Measurements from ENCODE around the gene AKAP1.

Gene AKAP1

DNA sequence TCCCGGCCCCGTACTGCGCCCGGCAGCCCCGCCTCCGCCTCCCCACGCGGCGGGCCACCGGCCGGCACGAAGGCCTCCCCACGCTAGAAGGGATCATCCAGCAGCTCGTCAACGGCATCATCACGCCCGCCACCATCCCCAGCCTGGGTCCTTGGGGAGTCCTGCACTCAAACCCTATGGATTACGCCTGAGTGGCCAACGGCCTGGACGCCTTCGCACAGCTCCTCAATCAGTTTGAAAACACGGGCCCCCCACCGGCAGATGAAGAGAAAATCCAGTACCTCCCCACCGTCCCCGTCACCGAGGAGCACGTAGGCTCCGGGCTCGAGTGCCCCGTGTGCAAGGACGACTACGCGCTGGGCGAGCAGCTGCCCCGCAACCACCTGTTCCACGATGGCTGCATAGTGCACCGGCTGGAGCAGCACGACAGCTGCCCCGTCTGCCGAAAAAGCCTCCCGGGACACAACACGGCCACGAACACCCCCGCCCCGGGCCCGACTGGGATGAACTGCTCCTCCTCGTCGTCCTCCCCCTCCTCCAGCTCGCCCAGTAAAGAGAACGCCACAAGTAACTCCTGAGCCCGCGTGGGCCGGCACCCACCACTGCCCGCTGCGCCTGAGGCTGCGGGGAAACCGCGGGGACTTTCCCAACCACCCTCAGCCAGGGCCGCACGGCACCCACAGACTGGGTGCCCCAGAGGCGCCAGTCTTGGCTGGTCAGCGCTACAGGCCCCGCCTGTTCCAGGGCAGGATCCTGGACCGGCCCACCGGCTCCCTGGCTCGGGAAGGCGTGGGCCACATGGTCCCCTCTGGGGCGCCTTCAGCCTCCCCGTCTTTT lies 39.0 kb upstream of the AKAP1 start:
- H3K27ac ChIP-seq = no peak overlapping the region
- TF ChIP-seq, protein P1, sequence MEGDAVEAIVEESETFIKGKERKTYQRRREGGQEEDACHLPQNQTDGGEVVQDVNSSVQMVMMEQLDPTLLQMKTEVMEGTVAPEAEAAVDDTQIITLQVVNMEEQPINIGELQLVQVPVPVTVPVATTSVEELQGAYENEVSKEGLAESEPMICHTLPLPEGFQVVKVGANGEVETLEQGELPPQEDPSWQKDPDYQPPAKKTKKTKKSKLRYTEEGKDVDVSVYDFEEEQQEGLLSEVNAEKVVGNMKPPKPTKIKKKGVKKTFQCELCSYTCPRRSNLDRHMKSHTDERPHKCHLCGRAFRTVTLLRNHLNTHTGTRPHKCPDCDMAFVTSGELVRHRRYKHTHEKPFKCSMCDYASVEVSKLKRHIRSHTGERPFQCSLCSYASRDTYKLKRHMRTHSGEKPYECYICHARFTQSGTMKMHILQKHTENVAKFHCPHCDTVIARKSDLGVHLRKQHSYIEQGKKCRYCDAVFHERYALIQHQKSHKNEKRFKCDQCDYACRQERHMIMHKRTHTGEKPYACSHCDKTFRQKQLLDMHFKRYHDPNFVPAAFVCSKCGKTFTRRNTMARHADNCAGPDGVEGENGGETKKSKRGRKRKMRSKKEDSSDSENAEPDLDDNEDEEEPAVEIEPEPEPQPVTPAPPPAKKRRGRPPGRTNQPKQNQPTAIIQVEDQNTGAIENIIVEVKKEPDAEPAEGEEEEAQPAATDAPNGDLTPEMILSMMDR (conservative IDR thresholded peaks at IDR 0.05) = no peak
- no peak for TF ChIP-seq ZFX (IDR thresholded peaks at IDR 0.05)

- no peak overlapping the region for H3K27ac ChIP-seq
- TF ChIP-seq, protein P1 (conservative IDR thresholded peaks at IDR 0.05) = no peak
- TF ChIP-seq ZFX (IDR thresholded peaks at IDR 0.05) = no peak
Measured at GRCh38 chr17:57046749-57047148, 38.3 kb upstream of the AKAP1 start.

GRCh38 chr17:57048096-57048495 lies 37.0 kb upstream of the AKAP1 start:
- no peak for TF ChIP-seq ZFX (IDR thresholded peaks at IDR 0.05)
- TF ChIP-seq, protein P1 (conservative IDR thresholded peaks at IDR 0.05) = no peak
- no peak overlapping the region for H3K27ac ChIP-seq

GRCh38 chr17:57050306-57050705 lies 34.7 kb upstream of the AKAP1 start:
- TF ChIP-seq, protein P1 (conservative IDR thresholded peaks at IDR 0.05) = no peak
- no peak for TF ChIP-seq ZFX (IDR thresholded peaks at IDR 0.05)
- no peak overlapping the region for H3K27ac ChIP-seq

DNA sequence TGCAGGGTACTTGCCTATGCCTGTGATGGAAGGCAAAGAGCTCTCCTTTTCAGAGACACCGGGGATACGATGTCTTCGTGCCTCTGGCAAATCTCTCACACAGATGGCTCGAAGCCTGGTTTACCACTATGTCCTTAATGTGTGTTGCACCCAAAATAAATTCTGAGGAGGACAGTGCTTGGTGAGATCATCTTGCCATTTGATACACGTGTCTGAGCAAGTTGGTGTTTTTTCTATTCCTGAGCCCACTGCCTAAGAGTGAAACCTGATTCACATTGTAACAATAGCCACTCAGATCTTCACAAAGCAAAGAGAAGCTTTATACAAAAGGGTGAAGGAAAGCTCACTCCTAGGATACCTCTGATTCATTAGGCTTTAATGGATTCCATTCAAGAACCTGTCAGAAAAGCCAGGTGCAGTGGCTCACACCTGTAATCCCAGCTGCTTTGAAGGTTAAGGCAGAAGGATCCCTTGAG lies 33.1 kb upstream of the AKAP1 start:
- TF ChIP-seq, protein P1 (conservative IDR thresholded peaks at IDR 0.05) = no peak
- TF ChIP-seq ZFX (IDR thresholded peaks at IDR 0.05) = no peak
- H3K27ac ChIP-seq = 0 out of 2 replicates have a peak overlapping the region, but pooled peaks have one; percentile 4

GRCh38 chr17:57062865-57063264 lies 22.2 kb upstream of the AKAP1 start:
- no peak for TF ChIP-seq ZFX (IDR thresholded peaks at IDR 0.05)
- no peak overlapping the region for H3K27ac ChIP-seq

DNA sequence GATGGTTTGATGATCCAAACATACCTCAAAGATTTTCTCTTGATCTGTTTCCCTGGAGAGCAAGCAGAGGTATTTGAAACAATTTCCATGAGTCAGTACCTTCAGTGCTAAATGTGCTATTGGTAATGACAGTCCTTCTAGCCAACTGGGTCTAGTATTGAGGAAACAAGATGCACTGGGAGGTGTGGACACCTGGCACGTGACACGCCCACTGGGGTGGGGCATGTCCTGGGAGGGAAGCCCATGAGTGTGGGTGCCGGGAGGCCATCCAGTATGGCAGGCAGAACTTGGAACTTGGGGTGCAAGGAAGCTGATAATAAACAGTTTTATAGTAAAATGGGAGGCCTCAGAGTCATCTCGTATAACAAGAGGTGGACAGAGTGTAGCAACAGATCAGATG lies 17.9 kb upstream of the AKAP1 start:
- no peak for TF ChIP-seq ZFX (IDR thresholded peaks at IDR 0.05)
- TF ChIP-seq, protein P1 (conservative IDR thresholded peaks at IDR 0.05) = no peak
- H3K27ac ChIP-seq = no peak overlapping the region

DNA sequence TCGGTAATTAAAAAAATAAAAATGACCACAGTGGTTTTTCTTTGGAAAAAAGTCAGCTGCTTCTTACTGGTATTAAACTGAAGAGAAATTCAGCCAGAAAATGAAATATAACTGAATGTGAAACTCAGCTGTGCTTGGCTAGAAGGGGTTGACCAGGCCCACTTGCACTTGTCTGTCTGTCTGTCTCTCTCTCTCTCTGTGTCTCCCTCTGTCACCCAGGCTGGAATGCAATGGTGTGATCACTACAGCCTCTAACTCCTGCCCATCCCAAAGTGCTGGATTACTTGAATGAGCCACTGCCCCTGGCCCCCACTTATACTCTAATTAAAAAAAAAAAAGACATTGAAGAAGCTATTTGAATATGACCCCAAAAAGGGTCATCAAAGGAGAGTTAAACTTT lies 17.3 kb upstream of the AKAP1 start:
- no peak for TF ChIP-seq ZFX (IDR thresholded peaks at IDR 0.05)
- TF ChIP-seq, protein P1 (conservative IDR thresholded peaks at IDR 0.05) = no peak
- no peak overlapping the region for H3K27ac ChIP-seq
